Stimulated activated naive CD8-positive, alpha-beta T cell treated with anti-CD3 and anti-CD28 coated beads, Interleukin-15, Interleukin-2, amounts not matched to agents 100 U/mL and 50 U/mL, for 24 hours (primary cell): ENCODE measurements around the gene RRP12.
"Not testable (repeated sequence)": the region's sequence is repeated elsewhere in the genome, so short reads cannot be mapped to it uniquely, and the experiment has no call there.

ENCODE experiments used
- ATAC-seq: fragments of 150-1000 bp; cut with Tn5 transposase; one replicate; pipeline ENCODE4 v1.10.0; 2021
- DNase-seq: peaks from one replicate; pipeline ENCODE4 v3.0.0; 2021

The RRP12 gene

GRCh38 chr10:97400665-97401454 lies at the start of gene RRP12:
Gene RRP12, minus strand, starts transcription at chr10:97401340. Its CDS starts 109 bp downstream, at chr10:97401231.
- ATAC-seq: peak; percentile 99
- peak; percentile 82 for DNase-seq

- ATAC-seq: no peak
- DNase-seq: no peak
These were observed 49.7 kb upstream of the RRP12 start for GRCh38 chr10:97450828-97451227.

GRCh38 chr10:97445722-97446639 lies 44.8 kb upstream of the RRP12 start, which contains the start of the genes EXOSC1 and ZDHHC16:
Gene EXOSC1, minus strand, starts transcription at chr10:97446006. Its CDS starts 21 bp downstream, at chr10:97445985.
Gene ZDHHC16, plus strand, starts transcription at chr10:97446175. Its CDS starts 5,501 bp downstream, at chr10:97451676.
- ATAC-seq (peak; percentile 96), DNase-seq (peak; percentile 91)

GRCh38 chr10:97445357-97445721 lies 44.2 kb upstream of the RRP12 start:
- DNase-seq: no peak
- ATAC-seq: no peak

- DNase-seq: no peak
- ATAC-seq: peak; percentile 29
These were observed 43.1 kb upstream of the RRP12 start for GRCh38 chr10:97444212-97444611.

- no peak for DNase-seq
- no peak for ATAC-seq
These were observed 41.1 kb upstream of the RRP12 start for GRCh38 chr10:97442277-97442676.

GRCh38 chr10:97435211-97435610 lies 34.1 kb upstream of the RRP12 start:
- ATAC-seq: no peak
- no peak for DNase-seq

- peak; percentile 50 for ATAC-seq
- DNase-seq: no peak
These were observed 33.4 kb upstream of the RRP12 start for GRCh38 chr10:97434557-97434956.

- no peak for ATAC-seq
These were observed 32.9 kb upstream of the RRP12 start for GRCh38 chr10:97434055-97434454.

GRCh38 chr10:97428572-97428981 lies 27.4 kb upstream of the RRP12 start:
- ATAC-seq (no peak), DNase-seq (peak; percentile 23)

More at GRCh38 chr10:97434055-97434454, 32.9 kb upstream of the RRP12 start:
- DNase-seq: no peak

- DNase-seq (peak; percentile 46), ATAC-seq (peak; percentile 51)
These were observed 26.5 kb upstream of the RRP12 start for GRCh38 chr10:97427571-97428179.

- DNase-seq (peak; percentile 24), ATAC-seq (no peak)
These were observed 25.8 kb upstream of the RRP12 start for GRCh38 chr10:97426776-97427570.

GRCh38 chr10:97425964-97426775 lies 25.0 kb upstream of the RRP12 start, which contains the start of gene PGAM1:
Gene PGAM1, plus strand, starts transcription at chr10:97426191. Its CDS starts 117 bp downstream, at chr10:97426308.
- DNase-seq (peak; percentile 97), ATAC-seq (peak; percentile 77)

- not testable (repeated sequence) for ATAC-seq, DNase-seq
These were observed 22.6 kb upstream of the RRP12 start for GRCh38 chr10:97423757-97424098.

- no peak for DNase-seq
- ATAC-seq: no peak
These were observed 15.4 kb upstream of the RRP12 start for GRCh38 chr10:97416565-97416964.

- peak; percentile 59 for ATAC-seq
- DNase-seq: peak; percentile 63
These were observed 11.8 kb upstream of the RRP12 start for GRCh38 chr10:97412891-97413304.

- DNase-seq: no peak
- ATAC-seq: no peak
These were observed 10.3 kb upstream of the RRP12 start for GRCh38 chr10:97411406-97411805.

GRCh38 chr10:97408496-97408992 lies 7.4 kb upstream of the RRP12 start:
- DNase-seq (no peak), ATAC-seq (no peak)

- no peak for DNase-seq
- ATAC-seq: no peak
These were observed 6.8 kb upstream of the RRP12 start for GRCh38 chr10:97407952-97408248.

GRCh38 chr10:97407211-97407951 lies 6.2 kb upstream of the RRP12 start:
- DNase-seq: peak; percentile 72
- peak; percentile 97 for ATAC-seq
